Testis (tissue), 3 donors: ENCODE data around the gene DTNA. TPM values are rescaled to one million over a fixed set of nuclear protein-coding genes. Genes with fewer than 3 reads are reported as not detected.

Experiments
- DNase-seq: peaks from one replicate; pipeline ENCODE4 v3.0.0-alpha.2; 2019
- H3K27ac ChIP-seq, 2 donors: fragments of 200-600 bp; sonication (generic); one replicate each; pipeline ENCODE4 v1.5.1; 2019
- H3K27me3 ChIP-seq: fragments of 200-600 bp; sonication (generic); one replicate; pipeline ENCODE4 v1.5.1; 2019
- H3K36me3 ChIP-seq: fragments of 200-600 bp; sonication (generic); one replicate; pipeline ENCODE4 v1.5.1; 2017; ENCODE audit warnings: low read depth; ENCODE audit errors: missing control alignments
- H3K4me1 ChIP-seq: fragments of 200-600 bp; sonication (generic); one replicate; pipeline ENCODE4 v1.5.1; 2019
- H3K4me3 ChIP-seq, 2 donors: fragments of 200-600 bp; sonication (generic); one replicate each; pipeline ENCODE4 v1.5.1; 2017 to 2019
- H3K9me3 ChIP-seq: fragments of 200-600 bp; sonication (generic); one replicate; pipeline ENCODE4 v1.5.1; 2017
- CTCF ChIP-seq, 3 experiments: fragments of 450-650 bp in 2 of 3; fragments of 200-600 bp in 1 of 3; sonication (generic) in 1 of 3; IDR thresholded peaks; one replicate each; pipeline ENCODE4 v1.5.1; 2016 to 2019; ENCODE audit warnings: antibody characterized with exemption in 3 of 3, mild to moderate bottlenecking in 2 of 3, moderate library complexity in 1 of 3
- POLR2A ChIP-seq: fragments of 450-650 bp; IDR thresholded peaks from one replicate; pipeline ENCODE4 v1.6.1; 2017; ENCODE audit warnings: antibody characterized with exemption, mild to moderate bottlenecking, moderate library complexity
- WGBS, 2 donors: methylation state at CpG; one replicate each; pipeline ENCODE4 v1.1.5; 2018; 5-methylcytosine and 5-hydroxymethylcytosine counted together
- intact Hi-C: fragments of 100-400 bp; cut with DNase I; formaldehyde crosslinking; loops from one replicate; pipeline ENCODE4 v1.15.1; 2023; ENCODE audit warnings: low total_unique reads
- polyA plus RNA-seq: library from polyadenylated mRNA; stranded (reverse); fragments of 350-450 nt; fragmentation: Illumina TruSeq; extraction: RNeasy Lipid Tissue Mini Kit (QIAGEN cat#74804); gene quantifications from one replicate; pipeline ENCODE4 v1.2.3, GENCODE V29; 2014; ENCODE audit warnings: low read depth, low replicate concordance; ENCODE audit not compliant: insufficient read depth
- total RNA-seq, 2 donors: library from RNA; depleted of rRNA; stranded (reverse); fragments of >200 nt; gene quantifications; one replicate each; pipeline ENCODE4 v1.2.3, GENCODE V29; 2016

DTNA gene
- total and polyA plus RNA-seq, 3 donors from 2014 or later, result 18.9 to 96.0 (median 69.1) TPM

- no peak overlapping the region for H3K27ac ChIP-seq
- intact Hi-C loops, result no loop called here
- no peak for TF ChIP-seq POLR2A
- TF ChIP-seq CTCF (IDR thresholded peaks at IDR 0.05), result no peak
- WGBS, 2 donors, result 80 to 88% methylated on average over 4 to 5 of the region's 5 CpGs
- H3K4me1 ChIP-seq, result no peaks in the 10 kb centered on the region
- H3K4me3 ChIP-seq, result no peak overlapping the region
- DNase-seq, result no peak
- H3K9me3 ChIP-seq, result no peaks in the 10 kb centered on the region
- no peaks in the 10 kb centered on the region for H3K27me3 ChIP-seq
- H3K36me3 ChIP-seq, result no peaks in the 10 kb centered on the region
These were observed 148.1 kb downstream of the DTNA start for GRCh38 chr18:34858188-34858587.

- intact Hi-C loops, result no loop called here
- Histone ChIP-seq H3K27ac (no peak overlapping the region), H3K4me3 (no peak overlapping the region), H3K9me3 (no peaks in the 10 kb centered on the region), H3K27me3 (no peaks in the 10 kb centered on the region), H3K4me1 (no peaks in the 10 kb centered on the region), H3K36me3 (no peaks in the 10 kb centered on the region)
- no peak for TF ChIP-seq POLR2A
- DNase-seq, result no peak
- 41 to 48% methylated on average over 7 of the region's 7 CpGs for whole genome bisulfite sequencing, 2 donors
These were observed 149.4 kb downstream of the DTNA start for GRCh38 chr18:34859496-34859895.

- Histone ChIP-seq H3K27ac (no peak overlapping the region), H3K4me3 (no peak overlapping the region), H3K9me3 (no peaks in the 10 kb centered on the region), H3K36me3 (no peaks in the 10 kb centered on the region), H3K27me3 (no peaks in the 10 kb centered on the region), H3K4me1 (no peaks in the 10 kb centered on the region)
- no peak for TF ChIP-seq POLR2A
- TF ChIP-seq CTCF (IDR thresholded peaks at IDR 0.05), result no peak
- intact Hi-C loops, result no loop called here
- no peak for DNase-seq
- 72 to 77% methylated on average over 3 of the region's 3 CpGs for WGBS, 2 donors
These were observed 152.5 kb downstream of the DTNA start for GRCh38 chr18:34862561-34862960.

GRCh38 chr18:34863702-34864101 is 153.6 kb downstream of the DTNA start:
- 86 to 90% methylated on average over 3 of the region's 3 CpGs for WGBS, 2 donors
- no peak for TF ChIP-seq POLR2A
- intact Hi-C loops, result no loop called here
- DNase-seq, result no peak
- Histone ChIP-seq H3K4me3 (no peak overlapping the region), H3K36me3 (no peaks in the 10 kb centered on the region), H3K27me3 (no peaks in the 10 kb centered on the region), H3K27ac (no peak overlapping the region), H3K4me1 (no peaks in the 10 kb centered on the region), H3K9me3 (no peaks in the 10 kb centered on the region)

GRCh38 chr18:34864836-34865497 is 154.9 kb downstream of the DTNA start:
- Histone ChIP-seq H3K4me1 (no peaks in the 10 kb centered on the region), H3K36me3 (no peaks in the 10 kb centered on the region), H3K27ac (no peak overlapping the region), H3K27me3 (no peaks in the 10 kb centered on the region), H3K9me3 (no peaks in the 10 kb centered on the region), H3K4me3 (no peak overlapping the region)
- intact Hi-C loops, result no loop called here
- 88 to 94% methylated on average over 3 of the region's 3 CpGs for WGBS, 2 donors
- no peak for DNase-seq
- no peak for TF ChIP-seq CTCF (IDR thresholded peaks at IDR 0.05)
- no peak for TF ChIP-seq POLR2A

GRCh38 chr18:34866310-34866709 is 156.2 kb downstream of the DTNA start:
- intact Hi-C loops, result no loop called here
- H3K27me3 ChIP-seq, result no peaks in the 10 kb centered on the region
- H3K4me1 ChIP-seq, result no peaks in the 10 kb centered on the region
- no peak overlapping the region for H3K27ac ChIP-seq
- TF ChIP-seq CTCF (IDR thresholded peaks at IDR 0.05), result no peak
- no peak for TF ChIP-seq POLR2A
- H3K36me3 ChIP-seq, result no peaks in the 10 kb centered on the region
- no peaks in the 10 kb centered on the region for H3K9me3 ChIP-seq
- 81 to 85% methylated on average over 2 of the region's 2 CpGs for WGBS, 2 donors
- no peak overlapping the region for H3K4me3 ChIP-seq
- no peak for DNase-seq
